ENCODE results near the gene GALNT17.

GALNT17 gene

DNA sequence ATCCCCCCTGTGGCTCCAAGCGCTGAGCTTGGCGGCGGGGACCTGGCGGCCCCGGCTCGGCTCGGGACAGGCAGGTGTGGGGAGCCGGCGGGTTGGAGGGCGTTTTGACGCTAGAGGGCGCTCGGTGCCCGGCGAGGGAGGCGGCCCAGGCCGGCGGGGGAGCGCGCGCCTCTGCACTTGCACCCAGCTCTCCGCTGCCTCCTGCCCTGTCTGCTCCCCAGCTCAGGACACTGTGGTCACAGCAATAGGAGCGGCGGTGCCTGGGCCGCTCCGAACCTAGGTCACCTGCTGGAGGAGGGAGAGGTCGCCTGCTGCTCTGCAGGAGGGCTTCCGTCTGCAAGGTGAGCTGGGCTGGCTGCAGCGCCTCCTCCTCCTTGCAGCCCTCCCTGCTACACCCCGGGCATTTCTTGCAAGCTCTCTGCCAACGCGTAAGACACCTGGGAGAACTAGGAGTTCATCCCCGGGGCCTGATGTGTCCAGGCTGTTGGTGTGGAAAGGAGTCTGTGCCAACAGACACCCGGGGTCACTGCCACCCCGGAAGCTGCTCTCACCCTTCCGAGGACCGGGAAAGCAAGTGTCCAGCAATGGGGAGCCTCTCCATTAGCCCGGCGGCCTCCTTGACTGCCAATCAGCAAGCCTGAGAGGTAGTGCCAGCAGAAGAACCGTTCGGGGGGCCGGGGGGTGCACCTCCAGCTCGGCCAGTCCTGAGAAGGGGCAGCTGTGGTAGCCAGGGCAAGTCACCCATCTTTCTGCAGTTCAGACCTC is 620.4 kb downstream of the GALNT17 start:
- peak; percentile 21 for DNase-seq (ENCODE audit: low spot score)

- DNase-seq (ENCODE audit: low spot score): no peak
These were observed 621.3 kb downstream of the GALNT17 start for GRCh38 chr7:71753236-71753635.

DNA sequence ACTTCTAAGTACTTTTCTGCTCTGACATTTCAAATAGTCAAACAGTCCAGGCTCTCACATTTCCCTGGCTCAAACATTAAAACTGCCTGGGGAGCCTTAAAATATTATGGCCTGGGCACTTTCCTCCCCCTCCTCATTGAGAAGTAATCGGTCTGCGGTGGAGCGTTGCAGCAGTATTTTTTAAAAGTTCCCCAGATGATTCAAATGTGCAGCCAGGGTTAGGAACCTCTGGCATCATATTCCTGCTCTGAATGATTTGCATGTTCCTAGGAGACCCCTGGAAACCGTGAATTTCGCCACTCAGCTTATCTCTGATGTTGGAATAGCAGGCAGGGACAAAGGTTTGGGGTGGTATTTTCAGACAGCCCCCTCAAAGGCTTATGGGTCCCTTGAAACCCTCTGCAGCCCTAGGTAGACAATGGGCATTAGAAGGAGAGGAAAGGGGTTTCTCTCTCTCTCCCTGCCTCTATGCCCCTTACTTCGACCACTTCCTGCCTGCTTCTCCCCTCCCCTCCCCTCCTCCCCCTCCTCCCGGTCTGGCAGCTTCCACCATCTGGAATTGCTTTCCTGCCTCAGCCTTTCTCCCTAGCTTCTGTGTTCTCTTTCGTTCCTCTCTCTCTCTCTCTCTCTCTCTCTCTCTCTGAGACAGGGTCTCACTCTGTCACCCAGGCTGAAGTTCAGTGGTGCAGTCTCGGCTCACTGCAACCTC is 622.2 kb downstream of the GALNT17 start:
- no peak for DNase-seq (ENCODE audit: low spot score)

DNA sequence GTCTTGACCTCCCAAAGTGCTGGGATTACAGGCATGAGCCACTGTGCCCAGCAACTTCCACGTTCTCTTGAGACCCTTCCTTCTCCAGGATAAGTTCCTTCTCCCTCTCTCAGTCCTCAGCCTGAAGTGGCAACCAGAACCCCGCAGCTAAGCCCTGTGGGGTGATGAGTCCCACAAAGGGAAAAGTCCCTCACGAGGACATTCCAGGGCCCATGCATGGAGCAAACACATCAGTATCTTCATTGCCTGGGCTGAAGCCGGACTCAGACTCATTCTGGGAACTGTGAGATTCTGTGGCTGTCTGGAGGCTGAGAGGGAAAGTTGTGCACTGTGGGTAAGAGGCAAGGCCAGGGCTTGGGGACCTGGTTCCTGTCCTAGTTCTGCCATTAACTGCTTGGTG is 622.9 kb downstream of the GALNT17 start:
- no peak for DNase-seq (ENCODE audit: low spot score)

GRCh38 chr7:71761336-71761735 is 629.4 kb downstream of the GALNT17 start:
- no peak for DNase-seq (ENCODE audit: low spot score)
